Kidney glomerular epithelial cell (primary cell): ENCODE data around the gene HECTD4.

Source experiments
- DNase-seq: peaks from one replicate; lab custom pipeline; 2025; lab: John Stamatoyannopoulos, UW

HECTD4 gene

GRCh38 chr12:112179341-112179740 is 202.9 kb downstream of the HECTD4 start:
- no peak for DNase-seq

- no peak for DNase-seq
Observed at GRCh38 chr12:112178796-112179195, 203.4 kb downstream of the HECTD4 start.

GRCh38 chr12:112176321-112177010 is 205.8 kb downstream of the HECTD4 start:
- no peak for DNase-seq

- DNase-seq = no peak
Observed at GRCh38 chr12:112175361-112176155, 206.7 kb downstream of the HECTD4 start.

- no peak for DNase-seq
Observed at GRCh38 chr12:112172556-112173324, 209.5 kb downstream of the HECTD4 start.

GRCh38 chr12:112170971-112171596 is 211.1 kb downstream of the HECTD4 start:
- DNase-seq = no peak

- no peak for DNase-seq
Observed at GRCh38 chr12:112170376-112170775, 211.9 kb downstream of the HECTD4 start.

GRCh38 chr12:112169966-112170365 is 212.3 kb downstream of the HECTD4 start:
- no peak for DNase-seq

- DNase-seq = no peak
Observed at GRCh38 chr12:112169161-112169872, 212.9 kb downstream of the HECTD4 start.

- no peak for DNase-seq
Observed at GRCh38 chr12:112168561-112168971, 213.7 kb downstream of the HECTD4 start.

GRCh38 chr12:112167718-112168525 is 214.3 kb downstream of the HECTD4 start:
- DNase-seq = no peak

GRCh38 chr12:112167031-112167461 is 215.2 kb downstream of the HECTD4 start:
- no peak for DNase-seq

- no peak for DNase-seq
Observed at GRCh38 chr12:112166051-112167015, 215.9 kb downstream of the HECTD4 start.

- no peak for DNase-seq
Observed at GRCh38 chr12:112165624-112166023, 216.6 kb downstream of the HECTD4 start.

- DNase-seq = no peak
Observed at GRCh38 chr12:112164011-112164660, 218.1 kb downstream of the HECTD4 start.

- no peak for DNase-seq
Observed at GRCh38 chr12:112163471-112163991, 218.7 kb downstream of the HECTD4 start.

- DNase-seq = no peak
Observed at GRCh38 chr12:112163056-112163455, 219.2 kb downstream of the HECTD4 start.

GRCh38 chr12:112162241-112162790 is 219.9 kb downstream of the HECTD4 start:
- DNase-seq = no peak
